Immature natural killer cell (primary cell): ENCODE data around the gene APCDD1. TPM values are rescaled to one million over a fixed set of nuclear protein-coding genes. Genes with fewer than 3 reads are reported as not detected.
"Not testable (repeated sequence)": the region's sequence is repeated elsewhere in the genome, so short reads cannot be mapped to it uniquely, and the experiment has no call there.

Source experiments
- DNase-seq, 3 donors: peaks; one replicate each; pipeline ENCODE4 v3.0.0; 2022; ENCODE audit warnings: mixed read lengths in 1 of 3
- H3K27ac Mint-ChIP-seq, 6 donors: one replicate each; pipeline ENCODE4 v1.8.0; 2020; ENCODE audit warnings: mixed read lengths in 6 of 6, mild to moderate bottlenecking in 5 of 6, inconsistent platforms in 4 of 6, moderate library complexity in 3 of 6
- H3K27me3 Mint-ChIP-seq, 3 donors: one replicate each; pipeline ENCODE4 v1.8.0; 2020 to 2021; ENCODE audit warnings: low read depth in 3 of 3, mild to moderate bottlenecking in 3 of 3, mixed read lengths in 3 of 3, moderate library complexity in 3 of 3, inconsistent platforms in 1 of 3
- H3K36me3 Mint-ChIP-seq, 3 donors: one replicate each; pipeline ENCODE4 v1.8.0; 2020; ENCODE audit warnings: mixed read lengths in 3 of 3, inconsistent platforms in 2 of 3, mild to moderate bottlenecking in 2 of 3
- H3K4me1 Mint-ChIP-seq, 2 donors: one replicate each; pipeline ENCODE4 v1.8.0; 2020; ENCODE audit warnings: inconsistent platforms in 2 of 2, mild to moderate bottlenecking in 2 of 2, mixed read lengths in 2 of 2, moderate library complexity in 1 of 2
- H3K4me3 Mint-ChIP-seq, 5 donors: one replicate each; pipeline ENCODE4 v1.8.0; 2020; ENCODE audit warnings: mild to moderate bottlenecking in 5 of 5, mixed read lengths in 5 of 5, inconsistent platforms in 3 of 5, moderate library complexity in 3 of 5
- H3K9me3 Mint-ChIP-seq, 6 donors: one replicate each; pipeline ENCODE4 v1.8.0; 2020; ENCODE audit warnings: mild to moderate bottlenecking in 6 of 6, mixed read lengths in 6 of 6, inconsistent platforms in 4 of 6, moderate library complexity in 3 of 6
- polyA plus RNA-seq, 3 donors: library from polyadenylated mRNA; unstranded; fragments of 300-500 nt; fragmentation: Illumina TruSeq; gene quantifications; one replicate each; pipeline ENCODE4 v1.2.3, GENCODE V29; 2021

APCDD1 gene
- polyA plus RNA-seq, 3 donors from 2014 or later = 0.31 TPM; not detected in 2

- DNase-seq = no peak
- Mint-ChIP-seq H3K27me3 (peaks cover 5 to 13% (median 7%) of the 10 kb centered on the region in 3 donors), H3K4me1 (peaks cover 3 to 8% of the 10 kb centered on the region in 2 donors), H3K9me3 (peaks cover 0 to 2% (median 0%) of the 10 kb centered on the region in 6 donors), H3K27ac (no peak overlapping the region), H3K36me3 (no peaks in the 10 kb centered on the region), H3K4me3 (no peak overlapping the region)
Measured at GRCh38 chr18:10499230-10499629, 44.8 kb downstream of the APCDD1 start.

GRCh38 chr18:10500038-10500437 lies 45.6 kb downstream of the APCDD1 start:
- H3K4me3 Mint-ChIP-seq = no peak overlapping the region
- peaks cover 0 to 5% (median 0%) of the 10 kb centered on the region in 3 donors for H3K36me3 Mint-ChIP-seq
- H3K9me3 Mint-ChIP-seq = peaks cover 0 to 7% (median 2%) of the 10 kb centered on the region in 6 donors
- H3K27me3 Mint-ChIP-seq = peaks cover 3 to 13% (median 5%) of the 10 kb centered on the region in 3 donors
- no peak for DNase-seq
- H3K27ac Mint-ChIP-seq = no peak overlapping the region
- H3K4me1 Mint-ChIP-seq = peaks cover 3 to 8% of the 10 kb centered on the region in 2 donors

GRCh38 chr18:10504723-10505122 lies 50.3 kb downstream of the APCDD1 start:
- H3K4me1 Mint-ChIP-seq = no peaks in the 10 kb centered on the region
- H3K9me3 Mint-ChIP-seq = peaks cover 10 to 28% (median 17%) of the 10 kb centered on the region in 6 donors
- peaks cover 0 to 14% (median 0%) of the 10 kb centered on the region in 3 donors for H3K36me3 Mint-ChIP-seq
- peaks cover 3 to 8% (median 6%) of the 10 kb centered on the region in 3 donors for H3K27me3 Mint-ChIP-seq
- DNase-seq = no peak
- no peak overlapping the region for H3K27ac Mint-ChIP-seq
- no peak overlapping the region for H3K4me3 Mint-ChIP-seq

- H3K27me3 Mint-ChIP-seq, H3K4me1 Mint-ChIP-seq, DNase-seq, H3K4me3 Mint-ChIP-seq, H3K27ac Mint-ChIP-seq: not testable (repeated sequence)
- Mint-ChIP-seq H3K9me3 (peaks cover 10 to 28% (median 17%) of the 10 kb centered on the region in 6 donors), H3K36me3 (peaks cover 0 to 14% (median 0%) of the 10 kb centered on the region in 3 donors)
Measured at GRCh38 chr18:10505892-10506291, 51.5 kb downstream of the APCDD1 start.

GRCh38 chr18:10508591-10508990 lies 54.2 kb downstream of the APCDD1 start:
- no peak for DNase-seq
- H3K27ac Mint-ChIP-seq = no peak overlapping the region
- H3K4me1 Mint-ChIP-seq = no peaks in the 10 kb centered on the region
- peaks cover 0 to 14% (median 0%) of the 10 kb centered on the region in 3 donors for H3K36me3 Mint-ChIP-seq
- H3K9me3 Mint-ChIP-seq = peaks cover 8 to 28% (median 17%) of the 10 kb centered on the region in 6 donors
- H3K4me3 Mint-ChIP-seq = no peak overlapping the region
- peaks cover 0 to 5% (median 5%) of the 10 kb centered on the region in 3 donors for H3K27me3 Mint-ChIP-seq

GRCh38 chr18:10511236-10511635 lies 56.8 kb downstream of the APCDD1 start:
- Mint-ChIP-seq H3K27ac (no peak overlapping the region), H3K4me1 (no peaks in the 10 kb centered on the region), H3K27me3 (peaks cover 0 to 19% (median 5%) of the 10 kb centered on the region in 3 donors), H3K4me3 (no peak overlapping the region), H3K9me3 (peaks cover 8 to 21% (median 16%) of the 10 kb centered on the region in 6 donors), H3K36me3 (peaks cover 0 to 9% (median 0%) of the 10 kb centered on the region in 3 donors)
- DNase-seq = no peak

GRCh38 chr18:10514082-10514481 lies 59.6 kb downstream of the APCDD1 start:
- no peak for DNase-seq
- no peak overlapping the region for H3K4me3 Mint-ChIP-seq
- H3K27ac Mint-ChIP-seq = no peak overlapping the region
- H3K4me1 Mint-ChIP-seq = no peaks in the 10 kb centered on the region
- H3K36me3 Mint-ChIP-seq = no peaks in the 10 kb centered on the region
- H3K9me3 Mint-ChIP-seq = peaks cover 0 to 2% (median 0%) of the 10 kb centered on the region in 6 donors
- peaks cover 6 to 26% (median 8%) of the 10 kb centered on the region in 3 donors for H3K27me3 Mint-ChIP-seq

- H3K4me3 Mint-ChIP-seq = no peak overlapping the region
- no peaks in the 10 kb centered on the region for H3K36me3 Mint-ChIP-seq
- no peak for DNase-seq
- no peaks in the 10 kb centered on the region for H3K4me1 Mint-ChIP-seq
- no peak overlapping the region for H3K27ac Mint-ChIP-seq
- H3K9me3 Mint-ChIP-seq = peaks cover 0 to 2% (median 0%) of the 10 kb centered on the region in 6 donors
- H3K27me3 Mint-ChIP-seq = peaks cover 6 to 30% (median 8%) of the 10 kb centered on the region in 3 donors
Measured at GRCh38 chr18:10514601-10515000, 60.2 kb downstream of the APCDD1 start.

GRCh38 chr18:10515456-10515855 lies 61.0 kb downstream of the APCDD1 start:
- no peaks in the 10 kb centered on the region for H3K36me3 Mint-ChIP-seq
- H3K4me1 Mint-ChIP-seq = no peaks in the 10 kb centered on the region
- DNase-seq = no peak
- peaks cover 0 to 2% (median 0%) of the 10 kb centered on the region in 6 donors for H3K9me3 Mint-ChIP-seq
- H3K27ac Mint-ChIP-seq = no peak overlapping the region
- no peak overlapping the region for H3K4me3 Mint-ChIP-seq
- peaks cover 6 to 27% (median 7%) of the 10 kb centered on the region in 3 donors for H3K27me3 Mint-ChIP-seq

- peaks cover 6 to 29% (median 7%) of the 10 kb centered on the region in 3 donors for H3K27me3 Mint-ChIP-seq
- no peaks in the 10 kb centered on the region for H3K4me1 Mint-ChIP-seq
- DNase-seq = no peak
- H3K27ac Mint-ChIP-seq = no peak overlapping the region
- H3K9me3 Mint-ChIP-seq = peaks cover 0 to 2% (median 0%) of the 10 kb centered on the region in 6 donors
- no peaks in the 10 kb centered on the region for H3K36me3 Mint-ChIP-seq
- no peak overlapping the region for H3K4me3 Mint-ChIP-seq
Measured at GRCh38 chr18:10516078-10516477, 61.6 kb downstream of the APCDD1 start.

- H3K27me3 Mint-ChIP-seq = peaks cover 7 to 28% (median 9%) of the 10 kb centered on the region in 3 donors
- no peaks in the 10 kb centered on the region for H3K36me3 Mint-ChIP-seq
- H3K9me3 Mint-ChIP-seq = peaks cover 0 to 2% (median 0%) of the 10 kb centered on the region in 6 donors
- H3K27ac Mint-ChIP-seq = no peak overlapping the region
- DNase-seq = no peak
- H3K4me3 Mint-ChIP-seq = no peak overlapping the region
- H3K4me1 Mint-ChIP-seq = no peaks in the 10 kb centered on the region
Measured at GRCh38 chr18:10518595-10519255, 64.3 kb downstream of the APCDD1 start.

GRCh38 chr18:10519366-10519765 lies 64.9 kb downstream of the APCDD1 start:
- Mint-ChIP-seq H3K27me3 (peaks cover 7 to 22% (median 9%) of the 10 kb centered on the region in 3 donors), H3K36me3 (no peaks in the 10 kb centered on the region), H3K9me3 (peaks cover 0 to 2% (median 0%) of the 10 kb centered on the region in 6 donors), H3K27ac (no peak overlapping the region), H3K4me3 (no peak overlapping the region), H3K4me1 (peaks cover under 1 to 2% of the 10 kb centered on the region in 2 donors)
- no peak for DNase-seq

GRCh38 chr18:10519999-10520935 lies 65.8 kb downstream of the APCDD1 start:
- no peak overlapping the region for H3K27ac Mint-ChIP-seq
- H3K4me3 Mint-ChIP-seq = no peak overlapping the region

More at GRCh38 chr18:10519999-10520935, 65.8 kb downstream of the APCDD1 start:
- Mint-ChIP-seq H3K27me3 (peaks cover 8 to 23% (median 9%) of the 10 kb centered on the region in 3 donors), H3K36me3 (no peaks in the 10 kb centered on the region), H3K4me1 (peaks cover 9 to 11% of the 10 kb centered on the region in 2 donors), H3K9me3 (peaks cover 0 to 2% (median 0%) of the 10 kb centered on the region in 6 donors)
- DNase-seq = peak; percentile 8 to 20 (median 11)
